BLaER1 (cell line): Measurements from ENCODE around the gene KANSL1L.
"Not testable (repeated sequence)": the region's sequence is repeated elsewhere in the genome, so short reads cannot be mapped to it uniquely, and the experiment has no call there.

Experiments used
- H3K27ac ChIP-seq: shearing (Covaris generic); formaldehyde crosslinking; 2 replicates; pipeline ENCODE4 v1.8.1; 2022
- H3K27me3 ChIP-seq: shearing (Covaris generic); formaldehyde crosslinking; 2 replicates; pipeline ENCODE4 v1.8.1; 2022
- H3K36me3 ChIP-seq: shearing (Covaris generic); formaldehyde crosslinking; 2 replicates; pipeline ENCODE4 v1.8.1; 2022
- H3K4me1 ChIP-seq: shearing (Covaris generic); formaldehyde crosslinking; 2 replicates; pipeline ENCODE4 v1.8.1; 2022
- H3K4me2 ChIP-seq: shearing (Covaris generic); formaldehyde crosslinking; 2 replicates; pipeline ENCODE4 v1.8.1; 2022
- H3K4me3 ChIP-seq: shearing (Covaris generic); formaldehyde crosslinking; 2 replicates; pipeline ENCODE4 v1.8.1; 2022
- H3K9ac ChIP-seq: shearing (Covaris generic); formaldehyde crosslinking; 2 replicates; pipeline ENCODE4 v1.8.1; 2022
- H3K9me3 ChIP-seq: shearing (Covaris generic); formaldehyde crosslinking; 2 replicates; pipeline ENCODE4 v1.8.1; 2022
- H4K20me1 ChIP-seq: shearing (Covaris generic); formaldehyde crosslinking; 2 replicates; pipeline ENCODE4 v1.8.1; 2022
- Cebpa-rat ChIP-seq: shearing (Covaris generic); IDR thresholded peaks from 2 replicates; pipeline ENCODE4 v1.8.1; 2022

Gene KANSL1L

GRCh38 chr2:210195101-210195852 is 24.1 kb upstream of the KANSL1L start:
- no peaks in the 10 kb centered on the region for H3K27me3 ChIP-seq
- H3K9me3 ChIP-seq = no peaks in the 10 kb centered on the region
- no peak overlapping the region for H3K27ac ChIP-seq
- no peak overlapping the region for H3K9ac ChIP-seq
- no peak overlapping the region for H3K4me3 ChIP-seq
- H3K4me1 ChIP-seq = peaks cover 6% of the 10 kb centered on the region
- H4K20me1 ChIP-seq = no peaks in the 10 kb centered on the region
- no peak overlapping the region for H3K4me2 ChIP-seq
- no peaks in the 10 kb centered on the region for H3K36me3 ChIP-seq
- no peak for TF ChIP-seq Cebpa-rat

- Histone ChIP-seq H3K4me2 (no peak overlapping the region), H4K20me1 (no peaks in the 10 kb centered on the region), H3K36me3 (no peaks in the 10 kb centered on the region), H3K27ac (no peak overlapping the region), H3K9me3 (peaks cover 12% of the 10 kb centered on the region), H3K4me3 (no peak overlapping the region), H3K27me3 (no peaks in the 10 kb centered on the region), H3K4me1 (no peaks in the 10 kb centered on the region), H3K9ac (no peak overlapping the region)
- TF ChIP-seq Cebpa-rat = no peak
Measured at GRCh38 chr2:210190345-210190744, 19.1 kb upstream of the KANSL1L start.

- peaks cover 19% of the 10 kb centered on the region for H3K9me3 ChIP-seq
- no peak overlapping the region for H3K4me3 ChIP-seq
- H4K20me1 ChIP-seq = no peaks in the 10 kb centered on the region
- no peaks in the 10 kb centered on the region for H3K36me3 ChIP-seq
- H3K4me1 ChIP-seq = no peaks in the 10 kb centered on the region
- H3K27ac ChIP-seq = no peak overlapping the region
- H3K4me2 ChIP-seq = no peak overlapping the region
- TF ChIP-seq Cebpa-rat = no peak
- H3K27me3 ChIP-seq = no peaks in the 10 kb centered on the region
- H3K9ac ChIP-seq = no peak overlapping the region
Measured at GRCh38 chr2:210189452-210190138, 18.4 kb upstream of the KANSL1L start.

- Histone ChIP-seq H3K27ac (no peak overlapping the region), H3K4me3 (no peak overlapping the region), H3K9ac (no peak overlapping the region), H3K9me3 (peaks cover 27% of the 10 kb centered on the region), H3K4me1 (no peaks in the 10 kb centered on the region), H4K20me1 (no peaks in the 10 kb centered on the region), H3K36me3 (no peaks in the 10 kb centered on the region), H3K4me2 (no peak overlapping the region), H3K27me3 (no peaks in the 10 kb centered on the region)
- no peak for TF ChIP-seq Cebpa-rat
Measured at GRCh38 chr2:210188755-210189154, 17.5 kb upstream of the KANSL1L start.

GRCh38 chr2:210188190-210188589 is 17.0 kb upstream of the KANSL1L start:
- H3K4me3 ChIP-seq = no peak overlapping the region
- peaks cover 33% of the 10 kb centered on the region for H3K9me3 ChIP-seq
- H4K20me1 ChIP-seq = no peaks in the 10 kb centered on the region
- no peaks in the 10 kb centered on the region for H3K36me3 ChIP-seq
- H3K27me3 ChIP-seq = no peaks in the 10 kb centered on the region
- H3K4me2 ChIP-seq = no peak overlapping the region
- no peak overlapping the region for H3K9ac ChIP-seq
- TF ChIP-seq Cebpa-rat = no peak
- no peaks in the 10 kb centered on the region for H3K4me1 ChIP-seq
- no peak overlapping the region for H3K27ac ChIP-seq

- not testable (repeated sequence) for H3K4me1 ChIP-seq, H3K27me3 ChIP-seq, H3K4me2 ChIP-seq, H3K27ac ChIP-seq, H4K20me1 ChIP-seq, H3K36me3 ChIP-seq, H3K4me3 ChIP-seq, H3K9ac ChIP-seq
- H3K9me3 ChIP-seq = peaks cover 35% of the 10 kb centered on the region
Measured at GRCh38 chr2:210183936-210184335, 12.7 kb upstream of the KANSL1L start.

GRCh38 chr2:210181606-210182088 is 10.4 kb upstream of the KANSL1L start:
- H3K27me3 ChIP-seq, H3K36me3 ChIP-seq, H3K4me1 ChIP-seq, H3K9ac ChIP-seq, H3K4me2 ChIP-seq, H3K27ac ChIP-seq, H3K4me3 ChIP-seq, H4K20me1 ChIP-seq: not testable (repeated sequence)
- peaks cover 35% of the 10 kb centered on the region for H3K9me3 ChIP-seq

- H3K9me3 ChIP-seq = peaks cover 31% of the 10 kb centered on the region
- H3K4me1 ChIP-seq, H3K27me3 ChIP-seq, H4K20me1 ChIP-seq, H3K36me3 ChIP-seq, H3K9ac ChIP-seq, H3K27ac ChIP-seq, H3K4me2 ChIP-seq, H3K4me3 ChIP-seq: not testable (repeated sequence)
Measured at GRCh38 chr2:210181033-210181605, 9.9 kb upstream of the KANSL1L start.

- H3K9ac ChIP-seq = no peak overlapping the region
- H3K36me3 ChIP-seq = no peaks in the 10 kb centered on the region
- H3K9me3 ChIP-seq = peaks cover 24% of the 10 kb centered on the region
- H3K4me3 ChIP-seq = no peak overlapping the region
- H3K4me1 ChIP-seq = no peaks in the 10 kb centered on the region
- H3K27ac ChIP-seq = no peak overlapping the region
- no peaks in the 10 kb centered on the region for H4K20me1 ChIP-seq
- H3K4me2 ChIP-seq = no peak overlapping the region
- H3K27me3 ChIP-seq = no peaks in the 10 kb centered on the region
- no peak for TF ChIP-seq Cebpa-rat
Measured at GRCh38 chr2:210180477-210180876, 9.3 kb upstream of the KANSL1L start.

- Histone ChIP-seq H3K9me3 (peaks cover 14% of the 10 kb centered on the region), H3K36me3 (no peaks in the 10 kb centered on the region), H3K27ac (no peak overlapping the region), H3K4me1 (no peaks in the 10 kb centered on the region), H3K4me3 (no peak overlapping the region), H4K20me1 (no peaks in the 10 kb centered on the region), H3K4me2 (no peak overlapping the region), H3K9ac (no peak overlapping the region), H3K27me3 (no peaks in the 10 kb centered on the region)
- TF ChIP-seq Cebpa-rat = no peak
Measured at GRCh38 chr2:210179351-210179990, 8.3 kb upstream of the KANSL1L start.
